ENCODE results near the gene GUK1.

DNA sequence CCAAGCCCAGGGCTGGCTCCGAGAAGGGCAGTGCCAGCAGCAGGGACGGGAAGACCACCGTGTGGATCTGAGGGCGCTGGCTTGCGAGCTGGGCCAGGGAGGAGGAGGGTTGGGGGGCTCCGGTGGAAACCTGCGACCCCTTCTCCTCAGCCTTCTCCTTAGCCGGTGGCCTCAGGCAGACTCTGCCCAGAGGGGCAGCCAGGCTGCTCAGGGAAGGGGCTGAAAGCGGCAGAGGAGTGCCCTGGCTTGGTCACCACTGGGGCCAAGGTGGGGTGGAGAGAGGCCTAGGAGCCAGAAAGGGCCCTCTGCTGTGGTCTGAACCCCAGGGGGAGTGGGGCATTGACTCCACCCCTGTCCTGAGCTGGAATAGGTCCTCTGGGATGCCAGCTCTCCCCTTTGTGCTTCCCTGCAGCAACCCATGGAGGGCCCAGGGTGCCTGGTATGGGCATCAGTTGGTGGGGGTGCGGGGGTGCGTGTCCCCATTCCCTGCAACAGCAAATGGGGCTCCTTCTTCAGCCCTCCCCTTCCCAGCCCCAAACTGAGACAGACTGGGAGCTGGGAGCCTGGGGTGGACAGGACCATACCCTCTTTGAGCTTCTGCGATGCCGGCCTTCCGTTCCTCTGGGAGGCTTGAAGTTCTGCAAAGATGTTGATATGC lies 19.1 kb downstream of the GUK1 start:
- TF ChIP-seq, protein P1, sequence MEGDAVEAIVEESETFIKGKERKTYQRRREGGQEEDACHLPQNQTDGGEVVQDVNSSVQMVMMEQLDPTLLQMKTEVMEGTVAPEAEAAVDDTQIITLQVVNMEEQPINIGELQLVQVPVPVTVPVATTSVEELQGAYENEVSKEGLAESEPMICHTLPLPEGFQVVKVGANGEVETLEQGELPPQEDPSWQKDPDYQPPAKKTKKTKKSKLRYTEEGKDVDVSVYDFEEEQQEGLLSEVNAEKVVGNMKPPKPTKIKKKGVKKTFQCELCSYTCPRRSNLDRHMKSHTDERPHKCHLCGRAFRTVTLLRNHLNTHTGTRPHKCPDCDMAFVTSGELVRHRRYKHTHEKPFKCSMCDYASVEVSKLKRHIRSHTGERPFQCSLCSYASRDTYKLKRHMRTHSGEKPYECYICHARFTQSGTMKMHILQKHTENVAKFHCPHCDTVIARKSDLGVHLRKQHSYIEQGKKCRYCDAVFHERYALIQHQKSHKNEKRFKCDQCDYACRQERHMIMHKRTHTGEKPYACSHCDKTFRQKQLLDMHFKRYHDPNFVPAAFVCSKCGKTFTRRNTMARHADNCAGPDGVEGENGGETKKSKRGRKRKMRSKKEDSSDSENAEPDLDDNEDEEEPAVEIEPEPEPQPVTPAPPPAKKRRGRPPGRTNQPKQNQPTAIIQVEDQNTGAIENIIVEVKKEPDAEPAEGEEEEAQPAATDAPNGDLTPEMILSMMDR (IDR thresholded peaks at IDR 0.05; ENCODE audit: low read length): no peak
- TF ChIP-seq EZH2phosphoT487 (IDR thresholded peaks at IDR 0.05; ENCODE audit: low read length) (no peak), EZH2 (optimal IDR thresholded peaks at IDR 0.05; ENCODE audit: low read depth, low read length) (no peak)
